ENCODE measurements around the gene IL6ST.

The IL6ST gene

DNA sequence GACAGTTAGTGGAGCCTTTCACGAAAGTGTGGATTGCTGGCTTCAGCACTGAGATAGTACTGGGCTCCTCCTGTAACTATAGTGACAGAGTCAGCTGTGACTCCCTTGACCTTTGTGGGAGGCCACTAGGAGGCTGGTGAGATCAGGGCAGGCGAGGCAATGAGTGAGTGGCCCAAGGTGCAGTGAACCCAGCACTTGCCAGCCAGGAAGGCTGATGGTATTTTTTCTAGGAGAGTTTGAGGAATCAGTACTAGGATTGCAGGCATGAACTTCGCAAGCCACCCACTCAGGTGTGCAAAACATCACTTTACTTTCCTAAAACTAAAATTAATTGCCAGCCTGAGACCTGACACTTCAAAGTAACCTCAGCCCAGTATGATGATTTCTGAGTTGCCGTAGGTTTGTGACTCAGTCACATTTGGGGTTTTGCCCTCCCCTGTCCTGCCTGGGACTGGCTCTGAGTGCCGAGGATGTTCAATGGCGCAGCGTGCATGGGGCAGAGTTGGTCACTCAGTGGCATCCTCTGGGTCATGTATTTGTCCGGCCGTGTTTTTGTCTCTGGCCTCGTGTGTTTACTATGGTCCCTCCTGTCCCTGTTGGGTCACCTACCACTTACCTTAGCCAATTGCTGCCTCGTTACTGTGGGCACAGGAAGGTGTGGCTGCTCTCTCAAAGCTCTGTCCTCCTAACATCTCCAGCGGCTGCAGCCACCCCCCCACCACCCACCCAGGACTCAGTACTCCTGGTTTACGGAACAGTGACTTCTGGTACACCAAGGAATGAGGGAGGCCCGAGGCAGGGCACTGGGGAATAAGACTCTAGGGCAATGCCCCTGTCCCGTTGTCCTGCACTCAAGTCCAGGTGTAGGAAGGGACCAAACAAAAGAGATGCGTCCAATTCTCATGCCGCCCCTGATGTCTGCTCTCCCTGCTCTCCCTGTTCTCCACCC is 76.4 kb downstream of the IL6ST start:
- DNase-seq = no peak

DNA sequence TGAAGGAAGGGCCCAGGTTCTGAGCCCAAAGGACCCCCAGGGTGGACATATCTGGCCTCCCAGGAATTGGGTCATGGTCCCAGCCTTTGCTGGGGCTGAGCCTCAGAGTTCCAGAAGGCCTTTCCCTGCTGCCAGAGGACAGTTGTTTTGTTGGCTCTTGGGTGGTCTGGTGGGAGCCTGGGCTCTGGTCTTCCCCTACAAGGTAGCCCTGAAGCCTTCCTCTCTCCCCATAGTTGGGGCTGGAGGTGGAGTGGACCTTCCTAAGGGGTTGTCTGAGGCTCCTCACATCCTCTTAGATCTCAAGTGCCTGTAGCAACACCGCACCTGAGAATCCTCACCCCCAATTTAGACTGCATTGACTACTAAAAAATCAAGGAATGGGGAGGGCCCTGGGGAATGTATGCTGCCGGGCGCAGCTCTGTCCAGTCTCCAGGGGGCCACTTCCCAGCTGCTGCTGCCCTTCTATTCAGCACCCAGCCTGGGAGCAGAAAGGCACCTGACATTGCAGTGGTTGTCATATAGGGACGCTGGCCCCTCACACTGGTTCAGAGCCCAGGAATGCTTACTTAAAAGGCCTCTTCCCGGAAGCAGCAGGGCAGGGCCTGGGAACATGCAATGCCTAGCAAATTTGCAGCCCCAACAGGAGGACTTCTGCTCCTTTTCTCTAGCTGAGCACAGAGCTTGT is 77.2 kb downstream of the IL6ST start:
- DNase-seq = no peak

DNA sequence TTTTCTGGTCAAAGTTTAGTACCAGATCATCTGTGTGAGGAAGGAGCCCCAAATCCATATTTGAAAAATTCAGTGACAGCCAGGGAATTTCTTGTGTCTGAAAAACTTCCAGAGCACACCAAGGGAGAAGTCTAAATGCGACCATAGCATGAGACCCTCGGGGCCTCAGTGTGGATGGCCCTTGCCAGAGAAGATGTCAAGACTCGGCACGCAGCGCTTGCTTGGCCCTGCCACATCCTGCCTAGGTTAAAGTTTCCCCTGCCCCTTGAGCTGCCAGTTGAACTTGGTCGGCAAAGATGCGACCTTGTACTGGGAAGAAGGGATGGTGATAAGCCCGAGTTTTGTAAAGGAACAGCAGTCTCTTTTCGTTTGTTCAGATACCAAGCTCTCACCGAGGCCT is 77.8 kb downstream of the IL6ST start:
- no peak for DNase-seq

DNA sequence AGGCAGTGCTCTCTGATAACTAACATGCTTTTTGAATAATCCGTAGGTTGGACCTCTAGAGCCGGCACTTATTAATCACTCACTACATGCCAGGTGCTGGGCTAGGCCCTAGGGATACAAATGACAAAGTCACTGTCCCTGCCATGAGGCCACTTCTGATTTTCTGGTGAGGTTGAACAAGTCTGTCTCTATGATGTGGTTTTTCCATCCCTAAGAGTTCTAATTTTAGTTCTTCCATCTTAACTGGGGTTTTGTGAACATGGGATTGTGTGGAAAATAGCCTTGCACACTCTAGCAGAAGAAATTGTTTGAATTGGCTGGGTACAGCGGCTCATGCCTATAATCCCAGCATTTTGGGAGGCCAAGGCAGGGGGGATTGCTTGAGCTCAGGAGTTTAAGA is 79.0 kb downstream of the IL6ST start:
- DNase-seq = no peak

DNA sequence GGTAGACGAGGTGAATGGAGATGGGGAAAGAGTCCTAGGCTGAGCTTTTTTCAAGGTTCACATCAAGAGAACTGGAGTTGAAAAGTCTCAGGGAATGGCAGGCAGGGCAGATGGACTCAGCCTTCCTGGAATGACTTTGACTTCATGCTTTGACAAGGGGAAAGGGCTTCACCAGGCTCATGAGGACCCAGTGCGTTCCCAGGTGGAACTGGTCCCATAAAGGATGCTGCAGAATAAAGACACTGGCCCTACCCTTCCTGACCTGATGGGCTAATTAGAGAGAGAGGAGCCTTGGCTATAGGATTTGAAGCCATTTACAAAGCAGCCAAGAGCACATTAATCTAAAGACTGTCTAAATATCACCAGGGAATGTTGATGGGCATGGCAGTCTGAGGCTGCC is 79.8 kb downstream of the IL6ST start:
- DNase-seq = no peak

DNA sequence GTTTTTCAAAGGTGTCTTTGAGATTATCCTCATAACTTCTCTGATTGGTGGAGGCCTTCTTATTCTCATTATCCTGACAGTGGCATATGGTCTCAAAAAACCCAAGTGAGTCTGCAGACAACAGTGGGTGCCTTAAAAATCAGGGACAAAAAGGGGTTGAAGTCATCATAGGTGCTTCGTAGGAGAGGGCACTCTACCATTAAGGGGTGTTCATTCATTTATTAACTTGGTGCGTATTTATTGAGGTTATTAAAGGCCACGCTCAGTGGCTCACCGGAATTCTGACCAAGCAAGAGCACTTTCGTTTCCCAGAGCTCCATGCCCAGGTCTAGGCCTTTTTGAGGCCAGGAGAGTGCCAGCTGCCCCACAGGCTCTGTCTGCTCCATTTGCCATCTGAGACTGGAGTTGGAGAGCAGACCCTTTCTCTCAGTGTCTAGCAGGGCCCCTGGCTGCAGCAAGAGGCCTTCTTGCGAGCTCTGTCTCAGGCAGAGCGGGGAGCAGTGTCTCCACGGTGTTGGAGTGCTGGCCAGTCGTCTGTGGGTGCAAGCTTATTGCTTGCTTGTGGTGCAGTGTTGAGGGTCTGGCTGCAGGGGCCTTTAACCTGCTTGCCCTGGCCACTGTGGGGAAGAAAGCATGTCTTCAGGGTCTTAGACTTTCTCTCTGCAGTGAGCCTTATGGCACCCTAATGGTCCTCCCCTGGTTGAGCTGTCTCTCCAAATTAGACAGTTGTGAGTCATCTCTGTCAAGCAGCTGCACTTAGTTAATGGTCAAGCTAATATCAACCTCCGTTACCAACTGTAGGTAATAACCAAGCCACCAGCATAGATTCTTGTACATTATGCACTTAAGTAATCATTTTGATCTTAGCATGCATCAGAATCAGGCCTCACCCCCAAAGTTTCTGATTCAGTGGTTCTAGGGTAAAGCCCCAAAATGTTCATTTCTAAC is 81.0 kb downstream of the IL6ST start:
- DNase-seq = no peak

DNA sequence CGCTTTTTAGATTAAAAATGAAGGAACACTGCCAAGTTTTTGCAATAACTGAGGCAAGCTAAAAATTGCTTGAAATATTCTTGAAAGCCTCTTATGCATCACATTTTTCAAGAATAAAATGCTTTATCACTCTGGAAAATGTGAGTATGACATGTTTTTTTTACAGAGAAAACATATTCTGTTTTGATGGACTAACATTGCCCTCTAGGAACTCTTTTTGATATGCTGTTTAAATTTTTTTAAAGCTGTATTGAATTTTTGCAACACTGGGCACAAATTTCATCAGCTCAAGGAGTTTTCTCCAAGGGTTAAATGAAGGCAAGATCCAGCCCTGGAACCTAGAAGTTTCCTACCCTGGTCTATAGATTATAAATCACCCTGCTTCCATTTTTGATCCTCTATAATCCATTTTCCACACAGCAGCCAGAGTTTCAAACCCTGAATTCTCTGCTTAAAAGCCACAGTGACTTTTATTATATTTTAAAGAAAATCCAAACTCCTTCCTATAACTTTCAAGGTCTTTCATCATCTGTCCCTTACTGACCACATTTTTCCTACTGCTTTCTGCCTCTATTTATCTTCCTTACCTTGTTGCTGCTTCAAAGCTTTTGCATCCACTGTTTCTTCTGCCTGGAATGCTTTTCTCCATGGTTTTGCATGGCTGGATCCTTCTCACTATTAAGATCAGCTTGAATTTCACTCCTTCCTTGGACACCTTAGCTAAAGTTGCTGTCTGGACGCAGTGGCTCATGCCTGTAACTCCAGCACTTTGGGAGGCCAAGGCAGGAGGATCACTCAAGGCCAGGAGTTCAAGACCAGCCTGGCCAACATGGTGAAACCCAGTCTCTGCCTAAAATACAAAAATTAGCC is 82.7 kb downstream of the IL6ST start:
- DNase-seq = no peak

DNA sequence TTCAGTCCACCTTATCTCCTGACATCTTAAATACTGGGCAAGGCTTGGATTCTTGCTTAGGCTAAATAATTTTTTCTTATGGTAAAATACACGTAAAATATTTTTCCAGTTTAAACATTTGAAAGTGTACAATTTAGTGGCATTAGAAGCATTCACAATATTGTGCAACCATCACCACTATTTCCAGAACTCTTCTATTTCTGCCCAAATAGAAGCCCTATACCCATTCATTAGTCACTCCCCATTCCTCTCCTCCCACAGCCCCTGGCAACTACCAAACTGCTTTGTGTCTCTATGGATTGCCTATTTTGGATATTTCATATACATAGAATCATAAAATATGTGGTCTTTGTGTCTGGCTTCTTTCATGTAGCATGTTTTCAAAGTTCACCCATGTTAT is 86.0 kb downstream of the IL6ST start:
- no peak for DNase-seq

DNA sequence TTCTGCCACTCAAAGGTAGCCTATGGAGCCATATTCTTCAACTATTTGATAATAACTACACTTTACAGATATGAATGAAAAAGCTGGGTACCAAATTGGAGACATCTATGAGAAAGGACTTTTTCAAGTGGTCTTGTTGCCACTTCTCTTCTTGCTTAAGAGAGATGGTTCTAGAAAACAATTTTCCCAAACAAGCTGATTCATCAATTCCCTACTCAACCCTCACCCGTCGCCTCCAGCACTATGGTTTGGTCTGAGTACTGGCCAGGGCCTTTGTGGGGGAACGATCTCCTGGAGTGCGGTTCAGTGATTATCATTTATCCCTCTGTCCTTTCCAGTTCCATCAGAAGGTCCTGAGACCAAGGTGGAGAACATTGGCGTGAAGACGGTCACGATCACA is 86.8 kb downstream of the IL6ST start:
- no peak for DNase-seq

DNA sequence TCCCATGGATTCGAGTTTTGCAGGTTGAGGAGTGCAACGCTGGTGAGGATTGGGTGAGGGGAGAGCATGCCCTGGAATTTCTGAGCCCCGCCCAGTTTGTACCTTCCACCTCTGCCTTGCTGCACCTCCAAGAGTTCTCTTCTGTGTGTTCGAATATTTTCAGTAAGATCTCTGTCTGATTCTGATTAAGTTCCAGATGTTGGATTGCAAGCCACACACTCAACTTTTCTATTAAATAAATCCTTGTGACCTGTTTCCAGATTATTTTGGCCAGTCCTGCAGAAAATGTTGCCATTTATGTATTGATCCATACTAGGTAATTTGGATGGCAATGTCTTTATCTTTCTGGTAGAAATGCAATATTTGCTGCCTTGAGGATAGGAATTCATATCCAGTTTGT is 89.5 kb downstream of the IL6ST start:
- no peak for DNase-seq

DNA sequence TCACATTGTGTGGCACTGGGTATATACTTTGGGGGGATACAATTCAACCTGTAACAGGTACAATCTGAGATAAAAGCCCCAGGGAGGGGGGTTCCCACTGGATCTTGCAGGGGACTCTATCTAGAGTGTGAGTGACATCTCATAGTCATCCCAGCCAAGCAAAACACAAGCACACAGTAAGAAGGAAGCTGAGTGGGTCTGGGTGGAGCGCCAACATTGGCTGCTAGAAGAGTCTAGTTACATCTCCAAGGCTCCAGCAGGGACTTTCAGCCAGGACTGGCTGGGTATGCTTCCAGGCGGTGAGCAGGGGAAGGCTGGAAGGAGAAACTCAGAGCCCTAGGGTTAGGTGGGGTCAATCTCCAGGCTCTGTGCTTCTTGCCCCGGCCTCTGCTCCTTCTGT is 90.6 kb downstream of the IL6ST start:
- DNase-seq = no peak

DNA sequence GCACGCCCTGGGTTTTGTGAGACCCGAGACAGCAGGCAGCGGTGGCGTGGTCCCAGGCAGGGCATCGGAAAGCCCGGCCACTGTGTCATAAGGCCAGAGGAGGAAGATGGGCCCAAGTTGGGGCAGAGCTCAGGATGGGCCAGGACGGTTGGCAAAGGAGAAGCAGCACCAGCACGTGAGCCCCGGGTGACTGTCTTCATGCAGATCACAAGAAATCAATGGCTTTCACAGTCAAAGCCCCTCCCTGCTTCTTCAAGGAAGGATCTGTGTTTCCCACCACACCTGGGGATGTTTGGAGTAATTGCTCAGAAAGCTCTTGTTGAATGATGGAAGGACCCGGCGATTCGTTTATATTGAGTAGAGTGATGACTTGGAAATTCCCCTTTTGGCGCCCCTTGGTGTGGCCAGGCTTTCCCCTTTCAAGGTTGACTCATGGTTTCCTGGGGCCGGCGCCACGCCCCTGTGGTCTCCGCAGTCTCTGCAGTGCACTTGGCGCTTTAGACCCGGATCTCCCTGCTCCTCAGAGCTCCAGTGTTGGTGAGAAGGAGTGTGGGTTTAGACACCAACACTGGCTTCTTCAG is 91.6 kb downstream of the IL6ST start:
- no peak for DNase-seq

DNA sequence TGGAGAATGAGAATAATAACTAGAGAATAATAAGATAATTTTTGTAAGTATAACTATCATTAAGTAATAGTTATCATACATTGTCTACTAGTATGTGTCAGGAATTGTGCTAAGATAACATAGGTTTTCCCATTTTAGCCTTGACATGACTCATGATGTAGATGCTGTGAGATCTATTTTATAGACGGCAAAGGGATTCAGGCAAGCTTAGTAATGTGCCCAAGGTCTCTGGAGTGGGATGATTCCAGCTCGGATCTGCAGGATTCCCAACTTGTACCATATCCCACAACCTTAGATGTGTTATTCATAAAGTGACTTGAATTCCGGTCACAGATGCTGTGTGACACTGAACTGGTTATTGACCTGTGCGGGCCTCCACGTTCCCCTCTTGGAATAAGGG is 92.1 kb downstream of the IL6ST start:
- DNase-seq = no peak

DNA sequence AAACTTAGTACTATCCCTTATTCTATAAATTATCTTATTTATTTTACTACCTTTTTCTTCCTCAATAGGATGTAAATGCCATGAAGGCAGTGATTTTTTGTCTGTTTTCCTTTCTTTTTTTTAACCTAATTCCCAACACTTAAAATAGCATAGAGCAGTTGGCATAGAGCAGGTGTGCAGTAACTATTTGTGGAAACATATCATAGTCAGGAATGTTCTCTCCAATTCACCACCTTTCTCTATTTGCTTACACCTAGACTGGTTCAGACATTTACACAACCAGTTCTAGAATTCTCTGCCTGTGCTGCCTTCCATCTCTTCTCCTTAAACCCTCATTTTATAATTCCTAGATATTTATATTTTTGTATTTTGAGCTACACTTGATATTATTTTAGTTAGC is 94.0 kb downstream of the IL6ST start:
- DNase-seq = no peak

DNA sequence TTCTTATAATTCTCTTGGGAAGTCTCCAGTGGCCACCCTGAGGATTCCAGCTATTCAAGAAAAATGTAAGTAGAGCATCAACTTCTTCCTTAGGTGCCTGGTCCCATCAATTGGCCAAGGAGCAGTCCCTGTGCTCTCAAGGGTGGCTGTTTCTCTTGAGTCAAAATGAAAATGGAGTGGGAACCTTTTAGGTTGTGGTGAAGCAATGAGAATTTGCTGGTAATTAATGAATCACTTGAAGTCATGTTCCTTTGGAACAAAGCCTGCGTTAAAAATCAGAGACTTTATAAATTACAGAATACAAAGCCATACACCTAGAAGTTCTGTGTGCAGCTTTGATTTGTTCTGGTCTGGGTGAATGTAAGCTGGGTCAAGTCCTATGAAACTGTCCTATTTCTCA is 94.7 kb downstream of the IL6ST start:
- DNase-seq = no peak

DNA sequence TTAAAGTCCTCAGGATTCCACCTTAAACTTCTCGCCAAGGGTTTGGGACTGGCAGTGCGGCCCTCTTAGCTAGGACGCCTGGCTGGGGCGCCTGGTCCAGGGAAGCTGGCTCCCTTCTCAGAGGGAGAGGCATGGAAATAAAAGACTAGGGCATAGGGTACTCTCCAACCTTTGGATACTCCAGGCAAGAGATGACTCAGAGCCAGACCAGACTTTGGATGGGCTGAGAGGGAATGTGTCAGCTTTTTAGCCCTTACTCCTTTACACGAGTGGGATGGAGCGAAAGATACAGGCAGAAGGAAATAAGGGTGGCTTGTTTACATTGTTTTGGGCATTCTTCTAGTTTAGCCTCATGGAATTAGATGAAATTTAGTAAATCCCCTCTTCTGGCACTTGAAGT is 95.4 kb downstream of the IL6ST start:
- no peak for DNase-seq

DNA sequence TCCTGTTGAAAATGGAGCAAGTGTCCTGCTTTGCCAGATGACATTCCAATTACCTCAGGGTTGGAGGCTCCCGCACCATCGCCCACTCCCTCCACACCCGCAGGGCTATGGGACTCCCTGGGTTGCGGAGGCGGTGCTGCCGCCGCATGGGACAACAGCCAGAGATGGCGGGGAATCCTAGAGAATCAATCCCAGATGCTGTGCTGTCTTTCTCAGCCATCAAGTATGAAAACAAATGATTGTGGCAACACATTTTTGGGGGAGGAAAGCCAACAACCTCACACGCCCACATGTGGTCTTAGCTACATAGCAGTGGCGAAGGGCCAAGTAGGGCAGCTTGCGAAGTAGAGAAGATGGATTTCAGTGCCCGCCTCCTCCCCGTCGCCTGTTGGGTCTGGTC is 96.9 kb downstream of the IL6ST start:
- no peak for DNase-seq

DNA sequence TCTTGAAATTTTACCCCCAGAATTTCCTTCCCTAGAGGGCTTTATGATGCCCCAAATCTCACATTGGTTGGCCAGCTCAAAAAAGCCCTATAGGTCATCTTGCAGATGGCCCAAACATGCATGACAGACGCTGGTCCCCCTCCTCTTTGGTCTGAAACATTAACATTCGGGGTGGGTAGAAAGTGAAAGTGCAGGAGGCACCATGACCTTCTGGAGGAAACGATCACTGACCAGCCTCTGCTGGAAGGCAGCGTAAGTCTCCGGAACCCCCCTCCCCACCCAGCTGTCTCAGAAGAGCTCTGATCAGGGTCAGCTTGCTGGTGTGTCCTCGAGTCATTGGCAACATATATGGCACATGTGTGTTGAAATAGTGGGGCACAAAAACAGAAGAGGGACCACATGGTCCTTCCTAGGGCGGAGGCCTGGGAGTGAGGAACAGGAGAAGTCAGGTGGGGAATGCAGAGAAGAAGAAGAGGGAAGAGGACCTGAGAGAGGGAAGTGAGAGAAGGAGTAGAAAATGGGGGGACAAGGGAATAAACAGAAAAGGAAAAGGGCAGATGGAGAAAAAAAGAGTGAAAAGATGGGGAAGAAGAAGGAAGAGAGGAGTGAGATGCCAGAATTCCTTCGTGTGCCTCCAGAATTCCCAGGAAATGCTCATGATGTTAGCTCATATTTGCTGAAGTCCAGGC is 97.4 kb downstream of the IL6ST start:
- no peak for DNase-seq

DNA sequence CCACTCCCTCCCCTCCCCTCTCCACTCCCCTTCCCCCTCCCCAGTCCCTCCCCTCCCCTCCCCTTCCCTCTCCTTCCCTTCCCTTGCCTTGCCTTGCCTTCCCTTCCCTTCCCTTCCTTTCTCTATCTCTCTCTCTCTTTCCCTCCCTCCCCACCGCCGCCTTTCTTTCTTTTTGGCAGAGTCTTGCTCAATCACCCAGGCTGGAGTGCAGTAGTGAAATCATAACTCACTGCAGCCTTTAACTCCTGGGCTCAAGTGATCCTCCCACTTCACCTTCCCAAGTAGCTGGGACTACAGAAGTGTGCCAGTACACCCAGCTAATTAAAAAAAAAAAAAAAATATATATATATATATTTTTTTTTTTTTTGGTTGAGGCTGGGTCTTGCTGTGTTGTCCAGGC is 98.1 kb downstream of the IL6ST start:
- DNase-seq = no peak

DNA sequence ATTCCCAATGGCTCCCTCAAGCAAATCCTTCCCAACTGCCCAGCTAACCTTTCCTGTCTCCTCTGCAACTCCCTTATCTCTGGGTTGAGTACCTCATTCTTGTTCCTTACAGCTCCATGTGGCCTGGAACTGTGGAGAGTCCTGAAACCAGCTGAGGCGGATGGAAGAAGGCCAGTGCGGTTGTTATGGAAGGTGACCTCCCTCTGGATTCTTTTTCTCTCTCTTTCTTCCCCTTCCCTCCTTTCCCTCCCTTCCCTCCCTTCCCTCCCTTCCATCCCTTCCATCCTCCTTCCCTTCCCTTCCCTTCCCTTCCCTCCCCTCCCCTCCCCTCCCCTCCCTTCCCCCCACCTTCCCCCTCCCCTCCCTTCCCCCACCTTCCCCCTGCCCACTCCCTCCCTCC is 98.5 kb downstream of the IL6ST start:
- no peak for DNase-seq

DNA sequence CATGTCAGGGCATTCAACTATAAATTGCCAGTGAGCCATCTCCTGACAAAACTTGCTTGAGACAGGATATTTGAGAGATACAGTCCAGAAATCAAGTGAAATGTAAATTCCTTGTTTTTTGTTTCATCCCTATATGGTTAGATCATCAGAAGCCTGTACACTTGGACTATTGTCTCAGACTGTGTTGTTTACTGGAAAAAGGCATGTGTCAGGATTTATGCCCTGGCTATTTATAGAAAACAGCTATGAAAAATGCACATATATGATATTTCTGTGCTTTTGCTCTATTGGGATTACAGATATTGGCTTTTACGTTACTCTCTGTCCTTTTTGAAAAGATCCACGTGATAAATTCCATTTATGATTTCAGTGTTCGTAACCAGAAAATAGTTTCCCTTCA is 99.4 kb downstream of the IL6ST start:
- no peak for DNase-seq
